ENCODE measurements around the gene PTPRD. TPM values are rescaled to one million over a fixed set of nuclear protein-coding genes. Genes with fewer than 3 reads are reported as not detected.

The PTPRD gene
- total RNA-seq, 1 donor from 2014 or later, result 6.9 TPM

DNA sequence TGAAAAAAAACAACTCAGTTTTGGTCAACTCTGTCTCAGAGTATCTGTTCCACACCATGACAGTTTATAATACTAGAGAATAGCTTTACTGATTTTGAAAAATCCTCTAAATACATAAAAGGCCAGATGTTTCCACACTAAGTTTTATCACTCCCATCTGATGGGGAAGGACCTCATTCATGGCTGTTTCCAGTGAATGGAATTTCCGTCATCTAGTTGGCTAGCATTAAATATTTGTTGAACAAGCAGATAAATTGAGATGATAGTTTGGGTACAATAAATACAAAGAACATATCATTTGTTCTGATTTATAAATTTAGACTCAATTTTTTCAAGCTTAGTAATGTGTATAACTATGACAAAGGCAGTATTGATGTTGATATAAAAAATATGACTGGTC lies 408.5 kb downstream of the PTPRD start:
- H3K27ac ChIP-seq, result no peak overlapping the region
- no peak overlapping the region for H3K4me3 ChIP-seq
- no peaks in the 10 kb centered on the region for H3K9me3 ChIP-seq
- no peaks in the 10 kb centered on the region for H3K4me1 ChIP-seq
- H3K27me3 ChIP-seq, result no peaks in the 10 kb centered on the region
- no peak for DNase-seq (ENCODE audit: low spot score in 2 of 2)
- no peak for TF ChIP-seq CTCF (IDR thresholded peaks at IDR 0.05)
- intact Hi-C loops (cut with DNase I), result no loop called here
- H3K36me3 ChIP-seq, result no peaks in the 10 kb centered on the region

DNA sequence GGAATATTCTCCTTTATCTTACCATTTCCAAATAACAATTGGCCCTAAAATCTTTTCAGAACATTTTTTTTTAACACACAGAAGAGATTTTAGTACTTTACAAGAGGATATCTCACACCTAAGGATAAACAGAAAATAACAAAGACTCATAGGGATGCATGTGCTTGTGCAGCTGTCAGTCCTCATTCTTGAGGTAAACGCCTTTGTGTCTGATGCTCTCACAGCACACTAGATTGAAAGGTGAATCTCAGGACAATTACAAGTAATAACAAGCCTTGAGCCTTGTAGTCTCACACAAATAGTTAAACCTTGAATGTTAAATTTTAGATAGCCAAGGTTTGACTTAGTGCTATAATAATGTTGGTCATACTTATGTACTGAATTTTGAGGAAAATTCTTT lies 439.2 kb downstream of the PTPRD start:
- TF ChIP-seq CTCF (IDR thresholded peaks at IDR 0.05), result no peak
- Histone ChIP-seq H3K36me3 (no peaks in the 10 kb centered on the region), H3K27me3 (no peaks in the 10 kb centered on the region), H3K4me1 (no peaks in the 10 kb centered on the region), H3K27ac (no peak overlapping the region), H3K4me3 (no peak overlapping the region), H3K9me3 (no peaks in the 10 kb centered on the region)
- intact Hi-C loops (cut with DNase I), result no loop called here
- no peak for DNase-seq (ENCODE audit: low spot score in 2 of 2)

GRCh38 chr9:10172476-10172875 lies 440.3 kb downstream of the PTPRD start:
- TF ChIP-seq CTCF (IDR thresholded peaks at IDR 0.05), result no peak
- intact Hi-C loops (cut with DNase I), result no loop called here
- H3K27ac ChIP-seq, result no peak overlapping the region
- no peak overlapping the region for H3K4me3 ChIP-seq
- H3K27me3 ChIP-seq, result no peaks in the 10 kb centered on the region
- no peaks in the 10 kb centered on the region for H3K4me1 ChIP-seq
- no peaks in the 10 kb centered on the region for H3K9me3 ChIP-seq
- DNase-seq (ENCODE audit: low spot score in 2 of 2), result no peak
- H3K36me3 ChIP-seq, result no peaks in the 10 kb centered on the region

DNA sequence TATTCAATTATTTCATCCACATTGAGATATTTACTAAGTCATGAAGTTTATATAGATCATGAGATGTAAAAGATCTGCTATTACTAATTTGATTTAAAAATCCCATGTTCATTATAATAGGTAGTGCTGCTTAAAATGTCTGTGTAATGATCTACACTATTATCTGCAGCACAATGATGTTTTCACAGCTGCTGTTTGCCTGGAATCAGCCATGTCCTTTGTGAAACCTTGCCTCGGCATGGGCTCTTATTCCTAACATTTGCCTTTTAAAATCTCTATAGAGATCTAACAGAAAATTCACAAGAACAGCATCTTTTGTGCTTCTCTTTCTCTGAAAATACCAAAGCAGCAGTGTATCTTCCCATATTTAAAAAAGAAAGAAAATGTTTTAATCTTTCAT lies 444.6 kb downstream of the PTPRD start:
- H3K27ac ChIP-seq, result no peak overlapping the region
- no peak for DNase-seq (ENCODE audit: low spot score in 2 of 2)
- H3K36me3 ChIP-seq, result no peaks in the 10 kb centered on the region
- H3K4me1 ChIP-seq, result no peaks in the 10 kb centered on the region
- no peaks in the 10 kb centered on the region for H3K9me3 ChIP-seq
- no peaks in the 10 kb centered on the region for H3K27me3 ChIP-seq
- H3K4me3 ChIP-seq, result no peak overlapping the region
- intact Hi-C loops (cut with DNase I), result no loop called here
- TF ChIP-seq CTCF (IDR thresholded peaks at IDR 0.05), result no peak

- H3K9me3 ChIP-seq, result no peaks in the 10 kb centered on the region
- intact Hi-C loops (cut with DNase I), result no loop called here
- DNase-seq (ENCODE audit: low spot score in 2 of 2), result no peak
- TF ChIP-seq CTCF (IDR thresholded peaks at IDR 0.05), result no peak
- H3K27me3 ChIP-seq, result no peaks in the 10 kb centered on the region
- H3K4me3 ChIP-seq, result no peak overlapping the region
- H3K4me1 ChIP-seq, result no peaks in the 10 kb centered on the region
- H3K36me3 ChIP-seq, result no peaks in the 10 kb centered on the region
- H3K27ac ChIP-seq, result no peak overlapping the region
These were observed 464.0 kb downstream of the PTPRD start for GRCh38 chr9:10148796-10149195.
